Liver (tissue), 9 donors: Measurements from ENCODE around the gene CCR3. TPM values are rescaled to one million over a fixed set of nuclear protein-coding genes. Genes with fewer than 3 reads are reported as not detected.

Source experiments
- DNase-seq: peaks from one replicate; pipeline ENCODE4 v3.0.0-alpha.2; 2017; ENCODE audit warnings: low spot score
- H3K27ac ChIP-seq, 2 donors: one replicate each; pipeline ENCODE4 v1.7.0; 2013; ENCODE audit warnings: inconsistent platforms in 2 of 2, low read length in 2 of 2, control low read depth in 1 of 2, low read depth in 1 of 2, mild to moderate bottlenecking in 1 of 2
- H3K27me3 ChIP-seq, 4 donors: one replicate each; pipeline versions ENCODE4 v1.6.1 to v1.7.0; 2013; ENCODE audit warnings: low read length in 3 of 4, inconsistent platforms in 1 of 4, mild to moderate bottlenecking in 1 of 4, moderate library complexity in 1 of 4; ENCODE audit not compliant: control insufficient read depth in 4 of 4, insufficient read depth in 4 of 4
- H3K36me3 ChIP-seq, 4 donors: one replicate each; pipeline versions ENCODE4 v1.6.1 to v1.7.0; 2013; ENCODE audit warnings: low read length in 3 of 4, mild to moderate bottlenecking in 3 of 4, low read depth in 1 of 4, moderate library complexity in 1 of 4; ENCODE audit not compliant: control insufficient read depth in 4 of 4, insufficient read depth in 3 of 4
- H3K4me1 ChIP-seq, 4 donors: one replicate each; pipeline versions ENCODE4 v1.6.1 to v1.7.0; 2013; ENCODE audit warnings: low read length in 3 of 4, mild to moderate bottlenecking in 3 of 4, moderate library complexity in 1 of 4; ENCODE audit not compliant: control insufficient read depth in 4 of 4, insufficient read depth in 4 of 4
- H3K4me3 ChIP-seq, 3 donors: one replicate each; pipeline versions ENCODE4 v1.6.1 to v1.7.0; 2013; ENCODE audit warnings: low read length in 3 of 3, control low read depth in 1 of 3, low read depth in 1 of 3, mild to moderate bottlenecking in 1 of 3
- H3K9ac ChIP-seq, 2 donors: one replicate each; pipeline ENCODE4 v1.7.0; 2013; ENCODE audit warnings: low read length in 2 of 2, mild to moderate bottlenecking in 2 of 2, moderate library complexity in 2 of 2, control low read depth in 1 of 2, low read depth in 1 of 2
- H3K9me3 ChIP-seq, 4 donors: one replicate each; pipeline versions ENCODE4 v1.6.1 to v1.7.0; 2013; ENCODE audit warnings: low read length in 3 of 4; ENCODE audit not compliant: control insufficient read depth in 4 of 4
- ATF3 ChIP-seq: IDR thresholded peaks from 2 replicates; pipeline ENCODE4 v1.6.1; 2016; ENCODE audit warnings: antibody characterized with exemption
- EGR1 ChIP-seq, 2 donors: IDR thresholded peaks; 2 replicates each; pipeline ENCODE4 v1.6.1; 2016 to 2018; ENCODE audit warnings: antibody characterized with exemption in 2 of 2, low read depth in 2 of 2
- FOXA1 ChIP-seq: IDR thresholded peaks from 2 replicates; pipeline ENCODE4 v1.6.1; 2016; ENCODE audit warnings: antibody characterized with exemption
- FOXA2 ChIP-seq: IDR thresholded peaks from 2 replicates; pipeline ENCODE4 v1.6.1; 2016; ENCODE audit warnings: antibody characterized with exemption
- GABPA ChIP-seq, 2 donors: IDR thresholded peaks in 1 of 2; conservative IDR thresholded peaks in 1 of 2; 2 replicates each; pipeline ENCODE4 v1.6.1; 2016; ENCODE audit warnings: antibody characterized with exemption in 2 of 2, mild to moderate bottlenecking in 1 of 2, moderate library complexity in 1 of 2
- HNF4G ChIP-seq: IDR thresholded peaks from 2 replicates; pipeline ENCODE4 v1.6.1; 2016; ENCODE audit warnings: antibody characterized with exemption
- JUND ChIP-seq, 2 donors: IDR thresholded peaks; 2 replicates each; pipeline ENCODE4 v1.6.1; 2016; ENCODE audit warnings: antibody characterized with exemption in 2 of 2
- NR2F2 ChIP-seq: IDR thresholded peaks from 2 replicates; pipeline ENCODE4 v1.6.1; 2016; ENCODE audit warnings: antibody characterized with exemption
- RAD21 ChIP-seq, 2 donors: IDR thresholded peaks; 2 replicates each; pipeline ENCODE4 v1.6.1; 2016; ENCODE audit warnings: antibody characterized with exemption in 2 of 2, mild to moderate bottlenecking in 2 of 2
- REST ChIP-seq: IDR thresholded peaks from 2 replicates; pipeline ENCODE4 v1.6.1; 2016; ENCODE audit warnings: antibody characterized with exemption, mild to moderate bottlenecking
- RXRA ChIP-seq, 2 donors: IDR thresholded peaks; 2 replicates each; pipeline ENCODE4 v1.6.1; 2017 to 2018; ENCODE audit warnings: antibody characterized with exemption in 2 of 2, mild to moderate bottlenecking in 1 of 2
- SP1 ChIP-seq: IDR thresholded peaks from 2 replicates; pipeline ENCODE4 v1.6.1; 2018; ENCODE audit warnings: antibody characterized with exemption, mild to moderate bottlenecking
- YY1 ChIP-seq: IDR thresholded peaks from 2 replicates; pipeline ENCODE4 v1.6.1; 2016; ENCODE audit warnings: antibody characterized with exemption, mild to moderate bottlenecking
- ZBTB33 ChIP-seq: IDR thresholded peaks from 2 replicates; pipeline ENCODE4 v1.6.1; 2016; ENCODE audit warnings: antibody characterized with exemption
- WGBS: extraction: QIAGEN DNeasy Blood & Tissue Kit; methylation state at CpG from one replicate; pipeline ENCODE4 v1.1.7; 2013; 5-methylcytosine and 5-hydroxymethylcytosine counted together
- polyA plus RNA-seq, 2 donors: library from polyadenylated mRNA; stranded (reverse) in 1 of 2; unstranded in 1 of 2; fragments of 200-250 nt in 1 of 2; fragments of >200 nt in 1 of 2; fragmentation: Nextera tagmentation in 1 of 2; extraction: Ambion mirVana in 1 of 2; gene quantifications; one replicate each; pipeline versions ENCODE4 v1.2.1 to v1.2.3, GENCODE V29; 2013 to 2015
- total RNA-seq, 2 donors: library from RNA; depleted of rRNA; stranded (reverse); fragments of >200 nt; gene quantifications; one replicate each; pipeline ENCODE4 v1.2.3, GENCODE V29; 2014
- TF ChIP-seq, protein P1 (sequence below): fragments of 150-350 bp; IDR thresholded peaks from 2 replicates; pipeline ENCODE4 v1.5.1; 2017; ENCODE audit warnings: improper control_type of control experiment, low read depth, low read length; ENCODE audit not compliant: missing input control
- donor health status: healthy.
- donor health status: healthy.
- donor health status: healthy.
- donor health status: healthy.
- donor health status: healthy.

The CCR3 gene
- total and polyA plus RNA-seq, 4 donors: 0.05 to 0.13 TPM; not detected in 2

DNA sequence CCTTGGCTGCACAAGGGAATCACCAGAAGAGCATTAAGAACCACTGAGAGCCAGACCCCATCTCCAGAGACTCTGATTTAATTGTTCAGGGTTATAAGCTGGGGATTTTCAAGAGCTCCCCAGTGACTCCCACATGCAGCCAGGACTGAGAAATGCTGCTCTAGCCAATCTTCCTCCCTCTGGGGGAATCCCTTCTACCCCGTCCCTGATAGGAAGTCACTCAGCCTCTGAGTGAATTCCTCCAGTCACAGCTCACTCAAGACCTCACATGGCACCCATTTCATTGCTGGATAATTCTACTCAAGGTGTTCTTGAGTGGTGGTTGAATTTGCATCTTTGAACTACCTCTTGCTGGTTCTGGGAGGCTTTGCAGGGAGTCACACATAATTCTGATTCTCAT is 10.7 kb downstream of the CCR3 start:
- no peak overlapping the region for H3K4me3 ChIP-seq
- DNase-seq: no peak
- TF ChIP-seq YY1: no peak
- TF ChIP-seq ZBTB33: no peak
- no peak overlapping the region for H3K27ac ChIP-seq
- H3K36me3 ChIP-seq: no peaks in the 10 kb centered on the region
- no peaks in the 10 kb centered on the region for H3K9me3 ChIP-seq
- no peaks in the 10 kb centered on the region for H3K4me1 ChIP-seq
- H3K27me3 ChIP-seq: no peaks in the 10 kb centered on the region
- 42% methylated on average over 1 of the region's 1 CpG for WGBS
- no peak overlapping the region for H3K9ac ChIP-seq

GRCh38 chr3:46258525-46258924 is 16.3 kb downstream of the CCR3 start:
- 89% methylated on average over 2 of the region's 2 CpGs for WGBS
- DNase-seq: no peak
- H3K27ac ChIP-seq: no peak overlapping the region
- H3K36me3 ChIP-seq: no peaks in the 10 kb centered on the region
- no peaks in the 10 kb centered on the region for H3K27me3 ChIP-seq
- no peak overlapping the region for H3K9ac ChIP-seq
- no peak for TF ChIP-seq NR2F2
- no peaks in the 10 kb centered on the region for H3K9me3 ChIP-seq
- H3K4me1 ChIP-seq: no peaks in the 10 kb centered on the region
- no peak overlapping the region for H3K4me3 ChIP-seq

DNA sequence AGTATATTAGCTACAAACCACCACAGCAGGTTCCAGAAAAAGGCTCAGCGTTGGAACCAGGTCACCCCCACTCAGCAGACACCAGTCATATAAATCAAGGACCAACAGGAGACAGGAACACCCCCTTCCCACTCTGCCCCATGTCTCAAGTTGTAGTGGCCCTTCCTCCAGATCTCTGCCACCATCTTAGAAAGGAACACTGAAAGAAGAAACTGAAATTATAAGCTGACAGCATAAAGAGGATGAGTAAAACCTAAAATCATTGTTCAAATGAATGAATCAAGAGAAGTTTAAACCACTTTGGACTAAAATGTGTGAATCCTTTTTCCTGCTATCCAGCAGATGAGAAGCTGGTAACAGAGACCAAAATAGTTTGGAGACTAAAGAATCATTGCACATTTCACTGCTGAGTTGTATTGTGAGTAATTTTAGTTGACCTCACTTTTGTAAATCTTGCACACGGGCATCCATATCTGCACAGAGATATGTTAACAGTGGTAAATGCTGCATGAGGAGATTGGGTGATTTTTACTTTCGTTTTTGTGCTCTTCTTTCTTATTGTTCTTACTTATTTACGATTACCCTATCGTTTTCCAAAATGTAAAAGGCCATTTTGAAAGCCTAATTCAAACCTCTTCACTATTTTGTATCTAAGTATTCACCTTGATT is 19.8 kb downstream of the CCR3 start:
- no peak overlapping the region for H3K4me3 ChIP-seq
- TF ChIP-seq REST (no peak), EGR1 (IDR thresholded peaks at IDR 0.05; ENCODE audit: low read depth in 2 of 2) (no peak), FOXA1 (no peak), JUND (IDR thresholded peaks at IDR 0.05) (no peak), ZBTB33 (no peak), RAD21 (IDR thresholded peaks at IDR 0.05) (no peak), FOXA2 (no peak), SP1 (no peak), NR2F2 (no peak), GABPA (IDR thresholded peaks at IDR 0.05 in 1 of 2, conservative IDR thresholded peaks at IDR 0.05 in 1 of 2) (no peak), HNF4G (no peak), RXRA (IDR thresholded peaks at IDR 0.05) (no peak), ATF3 (no peak)
- TF ChIP-seq, protein P1, sequence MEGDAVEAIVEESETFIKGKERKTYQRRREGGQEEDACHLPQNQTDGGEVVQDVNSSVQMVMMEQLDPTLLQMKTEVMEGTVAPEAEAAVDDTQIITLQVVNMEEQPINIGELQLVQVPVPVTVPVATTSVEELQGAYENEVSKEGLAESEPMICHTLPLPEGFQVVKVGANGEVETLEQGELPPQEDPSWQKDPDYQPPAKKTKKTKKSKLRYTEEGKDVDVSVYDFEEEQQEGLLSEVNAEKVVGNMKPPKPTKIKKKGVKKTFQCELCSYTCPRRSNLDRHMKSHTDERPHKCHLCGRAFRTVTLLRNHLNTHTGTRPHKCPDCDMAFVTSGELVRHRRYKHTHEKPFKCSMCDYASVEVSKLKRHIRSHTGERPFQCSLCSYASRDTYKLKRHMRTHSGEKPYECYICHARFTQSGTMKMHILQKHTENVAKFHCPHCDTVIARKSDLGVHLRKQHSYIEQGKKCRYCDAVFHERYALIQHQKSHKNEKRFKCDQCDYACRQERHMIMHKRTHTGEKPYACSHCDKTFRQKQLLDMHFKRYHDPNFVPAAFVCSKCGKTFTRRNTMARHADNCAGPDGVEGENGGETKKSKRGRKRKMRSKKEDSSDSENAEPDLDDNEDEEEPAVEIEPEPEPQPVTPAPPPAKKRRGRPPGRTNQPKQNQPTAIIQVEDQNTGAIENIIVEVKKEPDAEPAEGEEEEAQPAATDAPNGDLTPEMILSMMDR: no peak
- H3K36me3 ChIP-seq: no peaks in the 10 kb centered on the region
- H3K4me1 ChIP-seq: no peaks in the 10 kb centered on the region
- DNase-seq: no peak
- no peaks in the 10 kb centered on the region for H3K27me3 ChIP-seq
- H3K9me3 ChIP-seq: no peaks in the 10 kb centered on the region
- no peak overlapping the region for H3K9ac ChIP-seq
- H3K27ac ChIP-seq: no peak overlapping the region
- WGBS: 65% methylated on average over 5 of the region's 5 CpGs
